ENCODE data around the gene SLC6A7.
A peak's percentile ranks its signal among the peaks of the same experiment; 100 is the strongest.

The SLC6A7 gene

GRCh38 chr5:150234576-150235499, 45.0 kb downstream of the SLC6A7 start:
- no peak overlapping the region for H3K4me3 ChIP-seq (ENCODE audit: severe bottlenecking)
- no peak overlapping the region for H3K27ac ChIP-seq (ENCODE audit: poor library complexity, severe bottlenecking)
- H3K9me3 ChIP-seq (ENCODE audit: severe bottlenecking), result no peaks in the 10 kb centered on the region
- H3K4me1 ChIP-seq (ENCODE audit: insufficient read depth, poor library complexity, severe bottlenecking), result no peaks in the 10 kb centered on the region
- H3K36me3 ChIP-seq (ENCODE audit: low read depth), result no peaks in the 10 kb centered on the region
- DNase-seq (ENCODE audit: low spot score), result no peak
- no peak for ATAC-seq (ENCODE audit: low read depth)
- no peaks in the 10 kb centered on the region for H3K27me3 ChIP-seq (ENCODE audit: insufficient read depth, poor library complexity, severe bottlenecking)
- TF ChIP-seq CTCF (IDR thresholded peaks at IDR 0.05; ENCODE audit: poor library complexity, severe bottlenecking), result no peak

GRCh38 chr5:150235500-150235854, 45.6 kb downstream of the SLC6A7 start:
- Histone ChIP-seq H3K4me3 (ENCODE audit: severe bottlenecking) (no peak overlapping the region), H3K27me3 (ENCODE audit: insufficient read depth, poor library complexity, severe bottlenecking) (no peaks in the 10 kb centered on the region), H3K36me3 (ENCODE audit: low read depth) (no peaks in the 10 kb centered on the region), H3K4me1 (ENCODE audit: insufficient read depth, poor library complexity, severe bottlenecking) (no peaks in the 10 kb centered on the region), H3K9me3 (ENCODE audit: severe bottlenecking) (no peaks in the 10 kb centered on the region), H3K27ac (ENCODE audit: poor library complexity, severe bottlenecking) (no peak overlapping the region)
- TF ChIP-seq CTCF (IDR thresholded peaks at IDR 0.05; ENCODE audit: poor library complexity, severe bottlenecking), result no peak
- ATAC-seq (ENCODE audit: low read depth), result no peak
- DNase-seq (ENCODE audit: low spot score), result no peak

- no peaks in the 10 kb centered on the region for H3K9me3 ChIP-seq (ENCODE audit: severe bottlenecking)
- TF ChIP-seq CTCF (IDR thresholded peaks at IDR 0.05; ENCODE audit: poor library complexity, severe bottlenecking), result no peak
- DNase-seq (ENCODE audit: low spot score) (no peak), ATAC-seq (ENCODE audit: low read depth) (no peak)
- no peaks in the 10 kb centered on the region for H3K4me1 ChIP-seq (ENCODE audit: insufficient read depth, poor library complexity, severe bottlenecking)
- no peak overlapping the region for H3K27ac ChIP-seq (ENCODE audit: poor library complexity, severe bottlenecking)
- H3K36me3 ChIP-seq (ENCODE audit: low read depth), result no peaks in the 10 kb centered on the region
- no peak overlapping the region for H3K4me3 ChIP-seq (ENCODE audit: severe bottlenecking)
- H3K27me3 ChIP-seq (ENCODE audit: insufficient read depth, poor library complexity, severe bottlenecking), result no peaks in the 10 kb centered on the region
Observed at GRCh38 chr5:150236313-150236712, 46.5 kb downstream of the SLC6A7 start.

GRCh38 chr5:150236981-150237754, 47.3 kb downstream of the SLC6A7 start:
- DNase-seq (ENCODE audit: low spot score), result peak; percentile 53
- H3K36me3 ChIP-seq (ENCODE audit: low read depth), result no peaks in the 10 kb centered on the region
- no peak overlapping the region for H3K27ac ChIP-seq (ENCODE audit: poor library complexity, severe bottlenecking)
- no peaks in the 10 kb centered on the region for H3K4me1 ChIP-seq (ENCODE audit: insufficient read depth, poor library complexity, severe bottlenecking)
- no peak for TF ChIP-seq CTCF (IDR thresholded peaks at IDR 0.05; ENCODE audit: poor library complexity, severe bottlenecking)
- no peak for ATAC-seq (ENCODE audit: low read depth)
- H3K9me3 ChIP-seq (ENCODE audit: severe bottlenecking), result no peaks in the 10 kb centered on the region
- H3K4me3 ChIP-seq (ENCODE audit: severe bottlenecking), result no peak overlapping the region
- H3K27me3 ChIP-seq (ENCODE audit: insufficient read depth, poor library complexity, severe bottlenecking), result no peaks in the 10 kb centered on the region

Data from RWPE2 (cell line).